DOHH2 (cell line): ENCODE data around the gene GABRA5.

Source experiments
- H3F3A ChIP-seq: fragments of 200-600 bp; sonication (generic), shearing (Covaris generic); 2 replicates; pipeline ENCODE4 v1.6.0; 2016; ENCODE audit warnings: antibody characterized with exemption, mild to moderate bottlenecking; ENCODE audit not compliant: control insufficient read depth, insufficient read depth
- H3K27ac ChIP-seq: fragments of 200-600 bp; sonication (generic); 2 replicates; pipeline ENCODE4 v1.5.1; 2014; ENCODE audit warnings: low read depth, mild to moderate bottlenecking, low read length, moderate library complexity
- H3K27me3 ChIP-seq: fragments of 200-600 bp; sonication (generic); 2 replicates; pipeline ENCODE4 v1.6.1; 2014; ENCODE audit warnings: mild to moderate bottlenecking, low read length, mixed read lengths; ENCODE audit not compliant: control insufficient read depth
- H3K36me3 ChIP-seq: fragments of 200-600 bp; sonication (generic); 2 replicates; pipeline ENCODE4 v1.6.1; 2014; ENCODE audit warnings: mild to moderate bottlenecking, low read length, moderate library complexity, mixed read lengths; ENCODE audit not compliant: control insufficient read depth
- H3K4me1 ChIP-seq: fragments of 200-600 bp; sonication (generic); 2 replicates; pipeline ENCODE4 v1.6.1; 2014; ENCODE audit warnings: mild to moderate bottlenecking, low read length, mixed read lengths; ENCODE audit not compliant: control insufficient read depth
- H3K4me2 ChIP-seq: fragments of 200-600 bp; sonication (generic); 2 replicates; pipeline ENCODE4 v1.6.0; 2014; ENCODE audit warnings: mild to moderate bottlenecking, low read length, moderate library complexity
- H3K4me3 ChIP-seq: fragments of 200-600 bp; sonication (generic); 2 replicates; pipeline ENCODE4 v1.5.1; 2014; ENCODE audit warnings: mild to moderate bottlenecking, low read length, mixed read lengths
- H3K79me2 ChIP-seq: fragments of 200-600 bp; sonication (generic); 2 replicates; pipeline ENCODE4 v1.6.1; 2014; ENCODE audit warnings: mild to moderate bottlenecking, low read length, mixed read lengths; ENCODE audit not compliant: control insufficient read depth
- H3K9me2 ChIP-seq: fragments of 200-600 bp; sonication (generic); replicated peaks from 2 replicates; pipeline ENCODE4 v1.6.1; 2014; ENCODE audit warnings: mild to moderate bottlenecking, low read length, mixed read lengths; ENCODE audit not compliant: control insufficient read depth
- H3K9me3 ChIP-seq: fragments of 200-600 bp; sonication (generic); 2 replicates; pipeline ENCODE4 v1.6.1; 2014; ENCODE audit warnings: antibody characterized with exemption, low read length, mixed read lengths; ENCODE audit not compliant: control insufficient read depth, insufficient read depth
- H4K20me1 ChIP-seq: fragments of 200-600 bp; sonication (generic); 2 replicates; pipeline ENCODE4 v1.6.0; 2014; ENCODE audit warnings: low read depth, mild to moderate bottlenecking, antibody characterized with exemption, low read length, moderate library complexity; ENCODE audit not compliant: control insufficient read depth, insufficient read depth
- CTCF ChIP-seq: fragments of 200-600 bp; sonication (generic); IDR thresholded peaks from one replicate; pipeline ENCODE4 v1.5.1; 2014; ENCODE audit warnings: antibody characterized with exemption, mild to moderate bottlenecking, low read depth, low read length; ENCODE audit not compliant: poor library complexity, severe bottlenecking
- EZH2phosphoT487 ChIP-seq: fragments of 200-600 bp; sonication (generic); IDR thresholded peaks from 2 replicates; pipeline ENCODE4 v1.6.1; 2017; ENCODE audit warnings: borderline replicate concordance, mild to moderate bottlenecking, antibody characterized with exemption, low read length, moderate library complexity, mixed read lengths

The GABRA5 gene

GRCh38 chr15:26841514-26841913, 25.3 kb upstream of the GABRA5 start:
- TF ChIP-seq CTCF (no peak), EZH2phosphoT487 (no peak)
- H3K9me2 ChIP-seq: no peaks in the 10 kb centered on the region
- no peaks in the 10 kb centered on the region for H4K20me1 ChIP-seq
- H3K79me2 ChIP-seq: no peaks in the 10 kb centered on the region
- H3K27ac ChIP-seq: no peak overlapping the region
- no peaks in the 10 kb centered on the region for H3F3A ChIP-seq
- no peaks in the 10 kb centered on the region for H3K4me1 ChIP-seq
- H3K9me3 ChIP-seq: peaks cover 13% of the 10 kb centered on the region; the same call in 1 of the 2 replicates
- H3K4me3 ChIP-seq: no peak overlapping the region
- H3K27me3 ChIP-seq: no peaks in the 10 kb centered on the region
- no peak overlapping the region for H3K4me2 ChIP-seq
- H3K36me3 ChIP-seq: no peaks in the 10 kb centered on the region

- H3K4me2 ChIP-seq: no peak overlapping the region
- no peak for TF ChIP-seq EZH2phosphoT487
- no peak for TF ChIP-seq CTCF
- H3K27me3 ChIP-seq: no peaks in the 10 kb centered on the region
- H3K9me2 ChIP-seq: no peaks in the 10 kb centered on the region
- no peaks in the 10 kb centered on the region for H4K20me1 ChIP-seq
- H3K9me3 ChIP-seq: peaks cover 12% of the 10 kb centered on the region; the same call in 1 of the 2 replicates
- no peaks in the 10 kb centered on the region for H3F3A ChIP-seq
- H3K4me1 ChIP-seq: no peaks in the 10 kb centered on the region
- H3K27ac ChIP-seq: no peak overlapping the region
- H3K79me2 ChIP-seq: no peaks in the 10 kb centered on the region
- no peaks in the 10 kb centered on the region for H3K36me3 ChIP-seq
- H3K4me3 ChIP-seq: no peak overlapping the region
Measured at GRCh38 chr15:26841941-26842340, 24.9 kb upstream of the GABRA5 start.

- Histone ChIP-seq H3K9me2 (no peaks in the 10 kb centered on the region), H4K20me1 (no peaks in the 10 kb centered on the region), H3K9me3 (peaks cover 11% of the 10 kb centered on the region; the same call in 1 of the 2 replicates), H3F3A (no peaks in the 10 kb centered on the region), H3K4me2 (no peak overlapping the region), H3K4me3 (no peak overlapping the region), H3K27me3 (no peaks in the 10 kb centered on the region), H3K79me2 (no peaks in the 10 kb centered on the region), H3K4me1 (no peaks in the 10 kb centered on the region), H3K27ac (no peak overlapping the region), H3K36me3 (no peaks in the 10 kb centered on the region)
- TF ChIP-seq EZH2phosphoT487: no peak
Measured at GRCh38 chr15:26842391-26842790, 24.5 kb upstream of the GABRA5 start.

DNA sequence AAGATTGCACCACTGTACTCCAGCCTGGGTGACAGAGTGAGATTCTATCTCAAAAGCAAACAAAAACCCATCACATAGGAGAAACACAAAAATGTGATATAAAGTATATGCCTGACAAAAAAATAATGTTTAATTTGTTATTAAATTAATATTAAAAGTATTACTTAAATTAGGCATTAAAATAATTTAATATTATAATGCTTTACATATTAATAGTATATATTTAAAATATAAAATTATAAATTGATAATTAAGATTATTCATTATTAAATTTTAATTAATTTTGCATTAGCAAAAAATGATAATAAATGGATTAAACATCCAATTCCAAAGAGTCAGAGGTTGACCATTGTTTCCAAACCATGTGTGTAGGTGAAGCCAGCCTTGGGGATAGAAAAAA, 22.0 kb upstream of the GABRA5 start:
- Histone ChIP-seq H3K4me1 (no peaks in the 10 kb centered on the region), H3K9me2 (no peaks in the 10 kb centered on the region), H4K20me1 (no peaks in the 10 kb centered on the region), H3K9me3 (peaks cover 6% of the 10 kb centered on the region; the same call in 1 of the 2 replicates), H3K36me3 (no peaks in the 10 kb centered on the region), H3K27me3 (no peaks in the 10 kb centered on the region), H3K4me3 (no peak overlapping the region), H3F3A (no peaks in the 10 kb centered on the region), H3K79me2 (no peaks in the 10 kb centered on the region), H3K27ac (no peak overlapping the region), H3K4me2 (no peak overlapping the region)
- TF ChIP-seq EZH2phosphoT487 (no peak), CTCF (no peak)
